Islet of Langerhans (tissue), 1 donor: ENCODE data around the gene CDC42EP5.

ENCODE experiments used
- FAIRE-seq: peaks from one replicate; lab custom pipeline; 2011; peaks lifted over from hg19 to GRCh38; lab: Jason Lieb, UNC

CDC42EP5 gene

DNA sequence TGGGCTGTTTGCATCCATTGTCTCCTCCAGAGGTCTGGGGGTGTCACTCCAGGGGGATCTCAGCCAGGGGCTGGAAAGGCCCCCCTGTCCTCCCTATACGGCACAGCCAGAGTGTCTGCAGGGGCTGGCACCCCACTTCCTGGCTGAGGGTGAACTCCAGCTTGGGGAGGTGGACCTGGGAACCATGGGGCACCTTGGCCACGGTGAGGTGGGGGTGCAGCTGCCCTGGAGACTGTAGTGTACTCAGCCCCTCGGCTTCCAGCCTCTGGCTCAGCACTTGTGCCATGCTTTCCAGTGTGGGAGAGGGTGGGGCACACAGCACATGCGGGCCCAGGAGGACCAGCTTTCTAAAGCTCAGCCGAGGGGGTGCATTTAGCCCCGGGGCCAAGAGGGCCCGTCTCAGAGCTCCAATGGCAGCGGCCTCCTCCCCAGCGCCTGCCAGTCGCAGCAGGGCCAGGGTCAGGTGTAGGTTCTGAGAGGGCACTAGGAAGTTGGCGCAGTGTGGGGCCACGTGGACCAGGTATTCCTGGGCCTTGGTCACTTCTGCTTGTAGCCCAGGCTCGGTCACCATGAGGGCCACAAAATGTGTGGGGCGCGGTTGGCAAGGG is 10.9 kb downstream of the CDC42EP5 start:
- no peak for FAIRE-seq

- no peak for FAIRE-seq
Measured at GRCh38 chr19:54461613-54462012, 11.5 kb downstream of the CDC42EP5 start.

DNA sequence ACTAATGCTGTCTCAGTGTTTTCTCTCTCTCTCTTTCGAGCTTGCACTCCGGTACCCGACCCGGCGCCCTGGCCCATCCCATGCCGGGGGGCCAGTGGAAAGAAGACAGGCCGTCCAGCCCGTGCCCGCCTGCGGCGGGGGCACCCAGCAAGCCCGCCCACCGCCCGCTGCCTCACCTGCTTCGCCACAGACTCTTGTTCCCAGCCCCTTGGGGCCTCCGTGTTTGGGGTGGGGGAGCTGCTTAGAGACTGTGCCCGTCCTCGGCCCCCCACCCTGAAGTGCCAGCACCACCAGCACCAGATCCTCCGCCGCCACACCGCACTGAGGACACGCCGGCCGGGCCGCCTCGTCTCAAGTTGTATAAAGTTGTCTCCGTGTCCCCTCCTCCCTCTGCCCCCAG is 11.9 kb downstream of the CDC42EP5 start:
- FAIRE-seq: no peak

- FAIRE-seq: no peak
Measured at GRCh38 chr19:54460230-54461005, 12.7 kb downstream of the CDC42EP5 start.

GRCh38 chr19:54459282-54460229 is 13.5 kb downstream of the CDC42EP5 start:
- FAIRE-seq: no peak

GRCh38 chr19:54458648-54459281 is 14.3 kb downstream of the CDC42EP5 start:
- no peak for FAIRE-seq

DNA sequence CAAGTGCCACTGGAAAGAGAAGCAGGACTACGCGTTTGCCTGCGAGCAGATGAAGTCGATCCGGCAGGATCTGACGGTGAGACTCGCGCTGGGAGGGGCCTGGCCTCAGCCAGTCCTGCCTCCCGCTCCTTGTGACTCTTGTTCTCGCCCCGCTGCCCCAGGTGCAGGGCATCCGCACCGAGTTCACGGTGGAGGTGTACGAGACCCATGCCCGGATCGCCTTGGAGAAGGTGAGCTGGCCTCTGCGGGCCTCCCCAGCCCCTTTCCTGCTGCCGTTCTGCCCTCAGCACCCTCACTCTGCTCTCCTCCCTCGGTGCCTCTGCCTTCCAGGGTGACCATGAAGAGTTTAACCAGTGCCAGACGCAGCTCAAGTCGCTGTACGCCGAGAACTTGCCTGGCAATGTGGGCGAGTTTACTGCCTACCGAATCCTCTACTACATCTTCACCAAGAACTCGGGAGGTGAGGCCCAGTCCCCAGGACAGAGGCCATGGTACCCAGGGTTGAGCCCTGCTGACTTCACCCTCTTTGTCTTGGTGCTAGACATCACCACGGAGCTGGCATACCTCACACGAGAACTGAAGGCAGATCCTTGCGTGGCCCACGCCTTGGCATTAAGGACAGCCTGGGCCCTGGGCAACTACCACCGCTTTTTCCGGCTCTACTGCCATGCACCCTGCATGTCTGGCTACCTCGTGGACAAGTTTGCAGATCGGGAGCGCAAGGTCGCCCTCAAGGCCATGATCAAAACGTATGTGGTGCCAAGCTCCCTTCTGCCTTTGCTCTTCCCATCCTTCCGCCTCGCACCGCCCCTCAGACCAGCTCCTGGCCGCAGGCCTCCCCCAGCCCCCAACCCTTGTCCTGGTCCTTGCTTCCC is 15.1 kb downstream of the CDC42EP5 start:
- no peak for FAIRE-seq

GRCh38 chr19:54456423-54457373 is 16.4 kb downstream of the CDC42EP5 start:
- FAIRE-seq: no peak

DNA sequence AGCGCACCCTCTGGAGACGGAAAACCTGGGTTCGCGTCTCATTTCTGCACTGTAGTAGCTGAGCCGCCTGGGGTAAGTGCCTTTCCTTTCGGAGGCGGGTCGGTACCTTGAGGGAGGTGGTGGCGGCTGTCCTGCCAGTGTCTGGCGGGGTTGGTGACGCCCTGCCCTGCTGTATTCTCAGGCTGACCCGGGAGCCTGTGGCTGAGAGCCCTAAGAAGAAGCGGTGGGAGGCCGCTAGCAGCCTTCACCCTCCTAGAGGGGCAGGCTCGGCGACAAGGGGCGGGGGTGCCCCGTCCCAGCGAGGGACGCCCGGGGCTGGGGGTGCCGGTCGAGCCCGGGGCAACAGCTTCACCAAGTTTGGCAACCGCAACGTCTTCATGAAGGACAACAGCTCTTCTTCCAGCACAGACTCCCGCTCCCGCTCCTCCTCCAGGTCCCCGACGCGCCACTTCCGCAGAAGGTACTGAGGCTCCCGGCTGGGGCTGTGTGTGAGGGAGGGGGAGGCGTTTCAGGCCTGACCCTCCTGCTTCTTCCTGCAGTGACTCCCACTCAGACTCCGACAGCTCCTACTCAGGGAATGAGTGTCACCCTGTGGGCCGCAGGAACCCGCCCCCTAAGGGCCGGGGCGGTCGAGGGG is 17.2 kb downstream of the CDC42EP5 start:
- FAIRE-seq: no peak

GRCh38 chr19:54454781-54455675 is 18.1 kb downstream of the CDC42EP5 start:
- FAIRE-seq: no peak

DNA sequence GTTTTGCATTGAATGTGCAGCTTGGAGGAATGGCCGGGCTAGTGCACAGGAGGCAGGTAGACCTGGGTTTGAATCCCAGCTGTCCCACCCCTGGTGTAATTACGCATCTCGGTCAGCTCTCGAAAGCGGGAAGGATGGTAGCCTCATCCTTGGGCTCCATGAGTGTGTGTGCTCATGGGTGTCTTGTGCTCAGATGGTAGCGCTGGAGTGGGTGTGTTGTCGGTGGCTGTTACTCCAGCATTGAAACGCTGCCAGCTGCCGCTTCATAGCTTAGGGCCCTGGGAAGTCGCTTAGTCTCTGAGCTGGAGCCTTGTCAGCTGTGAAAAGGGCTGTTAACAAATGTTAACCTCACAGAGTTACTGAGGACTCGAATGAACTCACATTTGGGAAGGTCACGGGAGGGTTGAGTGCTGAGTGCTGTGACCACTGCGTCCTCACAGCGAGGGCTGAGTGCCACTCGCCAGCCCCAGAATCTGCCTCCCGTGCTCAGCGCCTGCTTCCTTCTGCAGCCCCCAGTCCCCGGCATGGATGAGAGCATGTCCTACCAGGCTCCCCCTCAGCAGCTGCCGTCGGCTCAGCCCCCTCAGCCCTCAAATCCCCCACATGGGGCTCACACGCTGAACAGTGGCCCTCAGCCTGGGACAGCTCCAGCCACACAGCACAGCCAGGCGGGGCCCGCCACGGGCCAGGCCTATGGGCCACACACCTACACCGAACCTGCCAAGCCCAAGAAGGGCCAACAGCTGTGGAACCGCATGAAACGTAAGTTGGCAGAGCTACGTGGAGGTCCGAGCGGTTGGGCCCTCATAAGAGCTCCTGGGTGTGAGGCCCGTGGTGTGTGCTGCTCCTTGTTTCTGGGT is 18.9 kb downstream of the CDC42EP5 start:
- FAIRE-seq: no peak

GRCh38 chr19:54452626-54453025 is 20.5 kb downstream of the CDC42EP5 start:
- FAIRE-seq: no peak

GRCh38 chr19:54451997-54452396 is 21.1 kb downstream of the CDC42EP5 start:
- no peak for FAIRE-seq

GRCh38 chr19:54451331-54451871 is 21.7 kb downstream of the CDC42EP5 start:
- FAIRE-seq: peak; percentile 98

- no peak for FAIRE-seq
Measured at GRCh38 chr19:54449701-54450069, 23.4 kb downstream of the CDC42EP5 start.

- no peak for FAIRE-seq
Measured at GRCh38 chr19:54448774-54449700, 24.1 kb downstream of the CDC42EP5 start, which contains the start of gene LENG8. Gene LENG8, plus strand, starts transcription at chr19:54449199. Its CDS starts 2,146 bp downstream, at chr19:54451345.
